HepG2 (cell line): ENCODE data around the gene MSI2. TPM values are rescaled to one million over a fixed set of nuclear protein-coding genes. Genes with fewer than 3 reads are reported as not detected.

ENCODE experiments used
- CEBPB ChIP-seq: IDR thresholded peaks from 2 replicates; pipeline ENCODE4 v1.6.1; 2011; ENCODE audit warnings: low read depth, low read length, improper control_type of control experiment, borderline replicate concordance
- ETV5 ChIP-seq: IDR thresholded peaks from 2 replicates; pipeline ENCODE4 v1.6.1; 2018; ENCODE audit warnings: missing biosample characterization, missing genetic modification reagents, inconsistent platforms, borderline replicate concordance
- PLRG1 ChIP-seq: fragments of 450-650 bp; conservative IDR thresholded peaks from 2 replicates; pipeline ENCODE4 v1.6.1; 2016
- RARG ChIP-seq: sonication (generic); formaldehyde crosslinking; IDR thresholded peaks from 2 replicates; pipeline ENCODE4 v1.4.0; 2020; ENCODE audit warnings: low read depth, mild to moderate bottlenecking, missing genetic modification reagents
- SATB2 ChIP-seq: sonication (generic); formaldehyde crosslinking; IDR thresholded peaks from 2 replicates; pipeline ENCODE4 v1.5.0; 2020; ENCODE audit warnings: missing genetic modification reagents
- SNRNP70 ChIP-seq: fragments of 200-400 bp; formaldehyde crosslinking; IDR thresholded peaks from 2 replicates; pipeline ENCODE4 v1.6.1; 2017; ENCODE audit warnings: mild to moderate bottlenecking, low read depth, low read length, moderate library complexity
- TAF1 ChIP-seq: sonication (generic); formaldehyde crosslinking; IDR thresholded peaks from 2 replicates; pipeline ENCODE4 v1.4.0; 2020; ENCODE audit warnings: missing genetic modification reagents
- ZBTB7A ChIP-seq: sonication (generic); formaldehyde crosslinking; IDR thresholded peaks from 2 replicates; pipeline ENCODE4 v1.8.0; 2022; ENCODE audit warnings: mild to moderate bottlenecking, missing genetic modification reagents
- ZNF552 ChIP-seq: sonication (generic); formaldehyde crosslinking; IDR thresholded peaks from 2 replicates; pipeline ENCODE4 v1.9.0; 2022; ENCODE audit warnings: missing genetic modification reagents, mild to moderate bottlenecking, borderline replicate concordance
- ZNF557 ChIP-seq: sonication (generic); formaldehyde crosslinking; IDR thresholded peaks from 2 replicates; pipeline ENCODE4 v1.4.0; 2020; ENCODE audit warnings: missing genetic modification reagents
- ZSCAN22 ChIP-seq: sonication (generic); formaldehyde crosslinking; IDR thresholded peaks from 2 replicates; pipeline ENCODE4 v1.4.0; 2020; ENCODE audit warnings: mild to moderate bottlenecking, missing genetic modification reagents
- polyA plus RNA-seq, 8 experiments: library from polyadenylated mRNA; depleted of rRNA in 3 of 8; stranded (reverse) in 7 of 8; unstranded in 1 of 8; fragments of >200 nt; fragmentation: Illumina TruSeq in 4 of 8; extraction: Trizol in 4 of 8; gene quantifications; 2 replicates each; pipeline versions ENCODE4 v1.2.1 to v1.2.3, GENCODE V29; 2011 to 2016; ENCODE audit warnings: low read depth in 4 of 8, missing spikeins in 1 of 8, mixed read lengths in 1 of 8; ENCODE audit not compliant: insufficient read depth in 1 of 8
- total RNA-seq, 5 experiments: library from RNA; depleted of rRNA; stranded (reverse); fragments of >200 nt; fragmentation: Illumina TruSeq; extraction: Trizol; gene quantifications; 2 replicates each; pipeline ENCODE4 v1.2.3, GENCODE V29; 2016; ENCODE audit warnings: low read depth in 1 of 5
- TF ChIP-seq, protein P1 (sequence below): IDR thresholded peaks from 2 replicates; pipeline ENCODE4 v1.6.1; 2016; ENCODE audit warnings: low read depth, missing genetic modification reagents, missing compliant biosample characterization
- TF ChIP-seq, protein P2 (sequence below): sonication (generic); formaldehyde crosslinking; IDR thresholded peaks from 2 replicates; pipeline ENCODE4 v1.8.0; 2022; ENCODE audit warnings: mild to moderate bottlenecking, missing genetic modification reagents
- TF ChIP-seq, protein P3 (sequence below): sonication (generic); formaldehyde crosslinking; IDR thresholded peaks from 2 replicates; pipeline ENCODE4 v1.4.0; 2020; ENCODE audit warnings: missing genetic modification reagents, borderline replicate concordance
- TF ChIP-seq, protein P4 (sequence below): sonication (generic); formaldehyde crosslinking; IDR thresholded peaks from 2 replicates; pipeline ENCODE4 v1.4.0; 2020; ENCODE audit warnings: missing genetic modification reagents
- TF ChIP-seq, protein P5 (sequence below): sonication (generic); formaldehyde crosslinking; IDR thresholded peaks from 2 replicates; pipeline ENCODE4 v1.5.1; 2020; ENCODE audit warnings: missing genetic modification reagents, mild to moderate bottlenecking, borderline replicate concordance

The MSI2 gene
- total and polyA plus RNA-seq, 2 of the 13 experiments (the other 11 are each of a cell fraction or from before 2014, with no cell fraction given), result 77.5 to 78.4 TPM

DNA sequence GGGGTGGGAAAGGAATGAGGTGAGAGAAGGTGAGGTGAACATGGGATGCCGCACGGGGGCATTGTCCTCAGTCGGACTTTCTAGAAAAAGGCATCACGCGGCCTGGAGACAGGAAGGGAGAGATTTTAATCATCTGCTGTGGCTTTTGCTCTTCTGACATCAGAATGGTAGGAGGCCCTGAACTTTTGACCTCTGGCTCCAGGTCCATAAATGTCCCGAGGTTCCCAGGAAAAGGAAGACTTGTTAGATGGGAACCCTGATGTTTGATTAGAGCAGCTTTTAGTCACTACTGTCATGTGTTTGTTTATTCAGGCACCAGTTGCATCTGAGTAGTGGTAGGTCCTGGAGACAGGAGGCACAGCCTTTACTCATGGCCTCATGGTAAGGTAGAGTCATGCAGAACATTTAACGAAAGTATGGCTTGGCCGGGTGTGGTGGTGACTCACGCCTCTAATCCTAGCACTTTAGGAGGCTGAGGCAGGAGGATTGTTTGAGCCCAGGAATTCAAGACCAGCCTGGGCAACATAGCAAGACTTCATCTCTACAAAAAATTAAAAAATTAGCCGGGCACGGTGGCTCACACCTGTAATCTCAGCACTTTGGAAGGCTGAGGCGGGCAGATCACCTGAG lies 203.1 kb downstream of the MSI2 start (continued):
- TF ChIP-seq, protein P1, sequence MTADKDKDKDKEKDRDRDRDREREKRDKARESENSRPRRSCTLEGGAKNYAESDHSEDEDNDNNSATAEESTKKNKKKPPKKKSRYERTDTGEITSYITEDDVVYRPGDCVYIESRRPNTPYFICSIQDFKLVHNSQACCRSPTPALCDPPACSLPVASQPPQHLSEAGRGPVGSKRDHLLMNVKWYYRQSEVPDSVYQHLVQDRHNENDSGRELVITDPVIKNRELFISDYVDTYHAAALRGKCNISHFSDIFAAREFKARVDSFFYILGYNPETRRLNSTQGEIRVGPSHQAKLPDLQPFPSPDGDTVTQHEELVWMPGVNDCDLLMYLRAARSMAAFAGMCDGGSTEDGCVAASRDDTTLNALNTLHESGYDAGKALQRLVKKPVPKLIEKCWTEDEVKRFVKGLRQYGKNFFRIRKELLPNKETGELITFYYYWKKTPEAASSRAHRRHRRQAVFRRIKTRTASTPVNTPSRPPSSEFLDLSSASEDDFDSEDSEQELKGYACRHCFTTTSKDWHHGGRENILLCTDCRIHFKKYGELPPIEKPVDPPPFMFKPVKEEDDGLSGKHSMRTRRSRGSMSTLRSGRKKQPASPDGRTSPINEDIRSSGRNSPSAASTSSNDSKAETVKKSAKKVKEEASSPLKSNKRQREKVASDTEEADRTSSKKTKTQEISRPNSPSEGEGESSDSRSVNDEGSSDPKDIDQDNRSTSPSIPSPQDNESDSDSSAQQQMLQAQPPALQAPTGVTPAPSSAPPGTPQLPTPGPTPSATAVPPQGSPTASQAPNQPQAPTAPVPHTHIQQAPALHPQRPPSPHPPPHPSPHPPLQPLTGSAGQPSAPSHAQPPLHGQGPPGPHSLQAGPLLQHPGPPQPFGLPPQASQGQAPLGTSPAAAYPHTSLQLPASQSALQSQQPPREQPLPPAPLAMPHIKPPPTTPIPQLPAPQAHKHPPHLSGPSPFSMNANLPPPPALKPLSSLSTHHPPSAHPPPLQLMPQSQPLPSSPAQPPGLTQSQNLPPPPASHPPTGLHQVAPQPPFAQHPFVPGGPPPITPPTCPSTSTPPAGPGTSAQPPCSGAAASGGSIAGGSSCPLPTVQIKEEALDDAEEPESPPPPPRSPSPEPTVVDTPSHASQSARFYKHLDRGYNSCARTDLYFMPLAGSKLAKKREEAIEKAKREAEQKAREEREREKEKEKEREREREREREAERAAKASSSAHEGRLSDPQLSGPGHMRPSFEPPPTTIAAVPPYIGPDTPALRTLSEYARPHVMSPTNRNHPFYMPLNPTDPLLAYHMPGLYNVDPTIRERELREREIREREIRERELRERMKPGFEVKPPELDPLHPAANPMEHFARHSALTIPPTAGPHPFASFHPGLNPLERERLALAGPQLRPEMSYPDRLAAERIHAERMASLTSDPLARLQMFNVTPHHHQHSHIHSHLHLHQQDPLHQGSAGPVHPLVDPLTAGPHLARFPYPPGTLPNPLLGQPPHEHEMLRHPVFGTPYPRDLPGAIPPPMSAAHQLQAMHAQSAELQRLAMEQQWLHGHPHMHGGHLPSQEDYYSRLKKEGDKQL, result peak; percentile 68; the same call in 1 of the 2 replicates
- TF ChIP-seq ZNF552 (CRISPR knock-in tag), result no peak
- no peak; the same call in 1 of the 2 replicates for TF ChIP-seq TAF1
- TF ChIP-seq RARG, result no peak
- TF ChIP-seq, protein P2, sequence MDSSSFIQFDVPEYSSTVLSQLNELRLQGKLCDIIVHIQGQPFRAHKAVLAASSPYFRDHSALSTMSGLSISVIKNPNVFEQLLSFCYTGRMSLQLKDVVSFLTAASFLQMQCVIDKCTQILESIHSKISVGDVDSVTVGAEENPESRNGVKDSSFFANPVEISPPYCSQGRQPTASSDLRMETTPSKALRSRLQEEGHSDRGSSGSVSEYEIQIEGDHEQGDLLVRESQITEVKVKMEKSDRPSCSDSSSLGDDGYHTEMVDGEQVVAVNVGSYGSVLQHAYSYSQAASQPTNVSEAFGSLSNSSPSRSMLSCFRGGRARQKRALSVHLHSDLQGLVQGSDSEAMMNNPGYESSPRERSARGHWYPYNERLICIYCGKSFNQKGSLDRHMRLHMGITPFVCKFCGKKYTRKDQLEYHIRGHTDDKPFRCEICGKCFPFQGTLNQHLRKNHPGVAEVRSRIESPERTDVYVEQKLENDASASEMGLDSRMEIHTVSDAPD (CRISPR knock-in tag), result no peak
- no peak for TF ChIP-seq ZBTB7A (CRISPR knock-in tag)
- TF ChIP-seq ZNF557, result peak; percentile 91; the same call in 1 of the 2 replicates
- TF ChIP-seq SNRNP70, result no peak
- no peak for TF ChIP-seq SATB2 (CRISPR knock-in tag)
- TF ChIP-seq, protein P3, sequence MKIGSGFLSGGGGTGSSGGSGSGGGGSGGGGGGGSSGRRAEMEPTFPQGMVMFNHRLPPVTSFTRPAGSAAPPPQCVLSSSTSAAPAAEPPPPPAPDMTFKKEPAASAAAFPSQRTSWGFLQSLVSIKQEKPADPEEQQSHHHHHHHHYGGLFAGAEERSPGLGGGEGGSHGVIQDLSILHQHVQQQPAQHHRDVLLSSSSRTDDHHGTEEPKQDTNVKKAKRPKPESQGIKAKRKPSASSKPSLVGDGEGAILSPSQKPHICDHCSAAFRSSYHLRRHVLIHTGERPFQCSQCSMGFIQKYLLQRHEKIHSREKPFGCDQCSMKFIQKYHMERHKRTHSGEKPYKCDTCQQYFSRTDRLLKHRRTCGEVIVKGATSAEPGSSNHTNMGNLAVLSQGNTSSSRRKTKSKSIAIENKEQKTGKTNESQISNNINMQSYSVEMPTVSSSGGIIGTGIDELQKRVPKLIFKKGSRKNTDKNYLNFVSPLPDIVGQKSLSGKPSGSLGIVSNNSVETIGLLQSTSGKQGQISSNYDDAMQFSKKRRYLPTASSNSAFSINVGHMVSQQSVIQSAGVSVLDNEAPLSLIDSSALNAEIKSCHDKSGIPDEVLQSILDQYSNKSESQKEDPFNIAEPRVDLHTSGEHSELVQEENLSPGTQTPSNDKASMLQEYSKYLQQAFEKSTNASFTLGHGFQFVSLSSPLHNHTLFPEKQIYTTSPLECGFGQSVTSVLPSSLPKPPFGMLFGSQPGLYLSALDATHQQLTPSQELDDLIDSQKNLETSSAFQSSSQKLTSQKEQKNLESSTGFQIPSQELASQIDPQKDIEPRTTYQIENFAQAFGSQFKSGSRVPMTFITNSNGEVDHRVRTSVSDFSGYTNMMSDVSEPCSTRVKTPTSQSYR (CRISPR knock-in tag), result peak; percentile 51; the same call in 1 of the 2 replicates
- TF ChIP-seq ETV5 (CRISPR knock-in tag), result peak; percentile 93
- TF ChIP-seq ZSCAN22 (CRISPR knock-in tag), result no peak
- TF ChIP-seq, protein P4, sequence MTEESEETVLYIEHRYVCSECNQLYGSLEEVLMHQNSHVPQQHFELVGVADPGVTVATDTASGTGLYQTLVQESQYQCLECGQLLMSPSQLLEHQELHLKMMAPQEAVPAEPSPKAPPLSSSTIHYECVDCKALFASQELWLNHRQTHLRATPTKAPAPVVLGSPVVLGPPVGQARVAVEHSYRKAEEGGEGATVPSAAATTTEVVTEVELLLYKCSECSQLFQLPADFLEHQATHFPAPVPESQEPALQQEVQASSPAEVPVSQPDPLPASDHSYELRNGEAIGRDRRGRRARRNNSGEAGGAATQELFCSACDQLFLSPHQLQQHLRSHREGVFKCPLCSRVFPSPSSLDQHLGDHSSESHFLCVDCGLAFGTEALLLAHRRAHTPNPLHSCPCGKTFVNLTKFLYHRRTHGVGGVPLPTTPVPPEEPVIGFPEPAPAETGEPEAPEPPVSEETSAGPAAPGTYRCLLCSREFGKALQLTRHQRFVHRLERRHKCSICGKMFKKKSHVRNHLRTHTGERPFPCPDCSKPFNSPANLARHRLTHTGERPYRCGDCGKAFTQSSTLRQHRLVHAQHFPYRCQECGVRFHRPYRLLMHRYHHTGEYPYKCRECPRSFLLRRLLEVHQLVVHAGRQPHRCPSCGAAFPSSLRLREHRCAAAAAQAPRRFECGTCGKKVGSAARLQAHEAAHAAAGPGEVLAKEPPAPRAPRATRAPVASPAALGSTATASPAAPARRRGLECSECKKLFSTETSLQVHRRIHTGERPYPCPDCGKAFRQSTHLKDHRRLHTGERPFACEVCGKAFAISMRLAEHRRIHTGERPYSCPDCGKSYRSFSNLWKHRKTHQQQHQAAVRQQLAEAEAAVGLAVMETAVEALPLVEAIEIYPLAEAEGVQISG, result peak; percentile 78
- TF ChIP-seq, protein P5, sequence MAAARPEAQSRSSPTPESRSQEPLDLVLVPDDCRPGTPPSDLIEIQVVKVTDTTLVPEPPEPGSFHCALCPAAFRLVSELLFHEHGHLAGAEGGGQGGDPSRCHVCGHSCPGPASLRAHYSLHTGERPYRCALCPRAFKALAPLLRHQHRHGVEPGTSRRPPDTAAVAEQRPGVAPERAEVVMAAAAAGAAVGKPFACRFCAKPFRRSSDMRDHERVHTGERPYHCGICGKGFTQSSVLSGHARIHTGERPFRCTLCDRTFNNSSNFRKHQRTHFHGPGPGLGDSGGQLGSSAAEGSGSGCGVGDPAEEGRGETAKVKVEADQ, result no peak
- no peak for TF ChIP-seq CEBPB
- TF ChIP-seq PLRG1, result no peak
